Measurements from ENCODE around the gene ESR1. TPM values are rescaled to one million over a fixed set of nuclear protein-coding genes. Genes with fewer than 3 reads are reported as not detected.

Gene ESR1
- total and polyA plus RNA-seq, 2 donors (not counting 3 experiments of a cell fraction or from before 2014, with no cell fraction given): 0.01 TPM; not detected in 1

DNA sequence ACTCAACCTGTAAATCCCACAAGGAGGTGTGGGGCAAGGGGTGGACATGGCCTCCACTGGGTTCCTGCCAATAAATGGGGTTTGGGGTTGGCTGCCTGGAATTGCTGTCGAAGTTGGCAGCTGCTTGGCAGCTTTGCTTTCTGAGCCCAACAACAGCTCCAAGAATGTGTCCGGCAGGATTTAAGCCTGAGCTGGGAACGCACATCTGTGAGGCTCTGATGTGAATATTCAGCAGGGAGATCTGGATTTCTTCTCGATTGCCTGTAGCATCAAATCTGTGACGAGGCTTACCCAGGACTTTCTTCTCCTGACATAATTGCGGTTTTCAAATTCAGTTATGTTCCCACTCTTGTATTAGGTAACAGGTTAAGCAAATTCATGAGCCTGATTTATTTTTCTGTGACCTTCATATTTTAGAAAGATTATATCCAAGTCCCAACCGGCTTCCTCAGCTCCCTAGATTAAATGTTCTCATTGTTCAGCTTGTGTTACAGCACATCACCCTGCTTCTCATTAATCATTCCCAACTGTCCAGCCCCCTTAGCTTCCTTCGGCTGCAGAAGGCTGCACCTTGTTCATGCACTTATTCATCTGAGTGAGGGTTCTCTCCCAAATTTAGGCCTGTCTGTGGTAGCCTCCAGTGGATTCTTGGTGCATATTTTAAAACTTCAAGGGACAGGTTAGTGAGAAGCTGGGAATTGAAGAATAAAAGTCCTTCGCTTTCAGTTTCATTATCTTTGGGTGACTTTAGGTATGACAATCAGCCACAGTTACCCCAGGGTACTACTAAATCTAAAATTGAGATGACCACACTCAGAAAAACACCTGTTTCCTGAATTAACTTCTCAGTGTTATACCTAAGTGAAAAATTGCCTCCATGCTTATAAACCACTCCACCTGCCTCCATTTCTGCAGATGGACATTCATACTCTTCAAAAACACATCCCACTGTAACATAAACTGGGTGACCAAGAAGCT is 310.0 kb downstream of the ESR1 start:
- peaks cover 0 to 3% of the 10 kb centered on the region in 2 experiments for H3K36me3 ChIP-seq (ENCODE audit: control insufficient read depth in 2 of 2, extremely low read depth in 1 of 2, insufficient read depth in 2 of 2, low read length in 2 of 2)

More for the DNA sequence above, 310.0 kb downstream of the ESR1 start:
- Histone ChIP-seq H3K9ac (replicated peaks; ENCODE audit: extremely low read depth, insufficient read depth, low read length) (no peak overlapping the region), H4K20me1 (replicated peaks; ENCODE audit: control insufficient read depth, extremely low read depth, insufficient read depth, low read length) (no peaks in the 10 kb centered on the region), H3K79me2 (ENCODE audit: control insufficient read depth, insufficient read depth, low read length) (no peaks in the 10 kb centered on the region), H3K27me3 (ENCODE audit: control insufficient read depth in 2 of 2, insufficient read depth in 2 of 2, low read length in 2 of 2) (no peaks in the 10 kb centered on the region), H3K9me1 (replicated peaks; ENCODE audit: control insufficient read depth, extremely low read depth, insufficient read depth, low read length) (no peaks in the 10 kb centered on the region), H3K9me3 (replicated peaks; ENCODE audit: control insufficient read depth, insufficient read depth, low read length) (no peaks in the 10 kb centered on the region), H2AFZ (ENCODE audit: low read depth, low read length) (no peak overlapping the region), H3K4me2 (ENCODE audit: insufficient read depth, low read length) (no peak overlapping the region), H3K4me3 (replicated peaks in 1 of 3; ENCODE audit: insufficient read depth in 1 of 3, low read depth in 1 of 3, low read length in 3 of 3) (no peak overlapping the region), H3K27ac (ENCODE audit: insufficient read depth, low read depth, low read length) (no peak overlapping the region), H3K4me1 (ENCODE audit: control insufficient read depth, extremely low read depth, insufficient read depth, low read length) (peaks cover 3% of the 10 kb centered on the region)
- no peak for TF ChIP-seq POLR2AphosphoS5 (IDR thresholded peaks at IDR 0.05; ENCODE audit: insufficient read depth, low read depth, low read length)
- TF ChIP-seq, protein P1, sequence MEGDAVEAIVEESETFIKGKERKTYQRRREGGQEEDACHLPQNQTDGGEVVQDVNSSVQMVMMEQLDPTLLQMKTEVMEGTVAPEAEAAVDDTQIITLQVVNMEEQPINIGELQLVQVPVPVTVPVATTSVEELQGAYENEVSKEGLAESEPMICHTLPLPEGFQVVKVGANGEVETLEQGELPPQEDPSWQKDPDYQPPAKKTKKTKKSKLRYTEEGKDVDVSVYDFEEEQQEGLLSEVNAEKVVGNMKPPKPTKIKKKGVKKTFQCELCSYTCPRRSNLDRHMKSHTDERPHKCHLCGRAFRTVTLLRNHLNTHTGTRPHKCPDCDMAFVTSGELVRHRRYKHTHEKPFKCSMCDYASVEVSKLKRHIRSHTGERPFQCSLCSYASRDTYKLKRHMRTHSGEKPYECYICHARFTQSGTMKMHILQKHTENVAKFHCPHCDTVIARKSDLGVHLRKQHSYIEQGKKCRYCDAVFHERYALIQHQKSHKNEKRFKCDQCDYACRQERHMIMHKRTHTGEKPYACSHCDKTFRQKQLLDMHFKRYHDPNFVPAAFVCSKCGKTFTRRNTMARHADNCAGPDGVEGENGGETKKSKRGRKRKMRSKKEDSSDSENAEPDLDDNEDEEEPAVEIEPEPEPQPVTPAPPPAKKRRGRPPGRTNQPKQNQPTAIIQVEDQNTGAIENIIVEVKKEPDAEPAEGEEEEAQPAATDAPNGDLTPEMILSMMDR (IDR thresholded peaks at IDR 0.05; ENCODE audit: extremely low read depth in 1 of 2, insufficient read depth in 1 of 2, low read depth in 1 of 2, low read length in 2 of 2): no peak
- TF ChIP-seq, protein P2, sequence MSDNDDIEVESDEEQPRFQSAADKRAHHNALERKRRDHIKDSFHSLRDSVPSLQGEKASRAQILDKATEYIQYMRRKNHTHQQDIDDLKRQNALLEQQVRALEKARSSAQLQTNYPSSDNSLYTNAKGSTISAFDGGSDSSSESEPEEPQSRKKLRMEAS (IDR thresholded peaks at IDR 0.05; ENCODE audit: insufficient read depth, insufficient read length): no peak
- no peak for TF ChIP-seq FOS (IDR thresholded peaks at IDR 0.05; ENCODE audit: borderline replicate concordance, insufficient read depth, low read length)
- TF ChIP-seq MYC (IDR thresholded peaks at IDR 0.05; ENCODE audit: low read depth, low read length): no peak
- TF ChIP-seq POLR2A (IDR thresholded peaks at IDR 0.05; ENCODE audit: low read depth, low read length): no peak
- TF ChIP-seq EZH2 (IDR thresholded peaks at IDR 0.05; ENCODE audit: borderline replicate concordance, low read depth, low read length, severe bottlenecking): no peak
- TF ChIP-seq GATA2 (IDR thresholded peaks at IDR 0.05; ENCODE audit: insufficient read depth, insufficient read length, low read depth, low read length): no peak
- no peak for TF ChIP-seq JUN (IDR thresholded peaks at IDR 0.05; ENCODE audit: borderline replicate concordance, insufficient read depth, insufficient read length, low read depth)
- POLR2A ChIA-PET: no interaction called here
- dilution Hi-C loops (cut with MboI; ENCODE audit: extremely low pct_ligation_motif_present, low sequenced_read_pairs) (no loop called here), intact Hi-C loops (cut with micrococcal nuclease) (loop anchor here (2.0 kb wide), 1 partner anchor 17 kb away; no protein-coding TSS in a partner anchor)
- CTCF ChIA-PET: interaction anchor here (1.0 to 3.0 kb wide), 4 partner anchors 13 to 352 kb away, joined by 3 to 11 read pairs (median 4); no protein-coding TSS in a partner anchor
- DNase-seq (ENCODE audit: low read depth, low spot score) (no peak), FAIRE-seq (no peak)
- no TSS peak for BruUV-seq (replicated peaks)
